Activated naive CD4-positive, alpha-beta T cell treated with anti-CD3 and anti-CD28 coated beads, Interleukin-2, amount 10 ng/mL, durations not matched to agents 7 days and 5 days (primary cell): ENCODE results near the gene CNTFR.

Source experiments
- CTCF ChIA-PET: fragments of 350-600 bp; sonication (Branson Sonifier 250); formaldehyde crosslinking; loops from one replicate; lab custom pipeline; 2021; ENCODE audit warnings: antibody characterized with exemption; lab: Charles Lee
- DNase-seq: peaks from one replicate; pipeline ENCODE4 v3.0.0-alpha.2; 2020
- H3K27ac Mint-ChIP-seq: one replicate; pipeline ENCODE4 v1.8.0; 2021; ENCODE audit warnings: mild to moderate bottlenecking, moderate library complexity, mixed read lengths
- H3K27me3 Mint-ChIP-seq: one replicate; pipeline ENCODE4 v1.8.0; 2021; ENCODE audit warnings: mild to moderate bottlenecking, mixed read lengths
- H3K36me3 Mint-ChIP-seq: one replicate; pipeline ENCODE4 v1.8.0; 2021; ENCODE audit warnings: mixed read lengths
- H3K4me1 Mint-ChIP-seq: one replicate; pipeline ENCODE4 v1.8.0; 2021; ENCODE audit warnings: mixed read lengths
- H3K4me3 Mint-ChIP-seq: one replicate; pipeline ENCODE4 v1.8.0; 2021; ENCODE audit warnings: mild to moderate bottlenecking, moderate library complexity, mixed read lengths
- H3K9me3 Mint-ChIP-seq: one replicate; pipeline ENCODE4 v1.8.0; 2021; ENCODE audit warnings: mixed read lengths

Gene CNTFR

DNA sequence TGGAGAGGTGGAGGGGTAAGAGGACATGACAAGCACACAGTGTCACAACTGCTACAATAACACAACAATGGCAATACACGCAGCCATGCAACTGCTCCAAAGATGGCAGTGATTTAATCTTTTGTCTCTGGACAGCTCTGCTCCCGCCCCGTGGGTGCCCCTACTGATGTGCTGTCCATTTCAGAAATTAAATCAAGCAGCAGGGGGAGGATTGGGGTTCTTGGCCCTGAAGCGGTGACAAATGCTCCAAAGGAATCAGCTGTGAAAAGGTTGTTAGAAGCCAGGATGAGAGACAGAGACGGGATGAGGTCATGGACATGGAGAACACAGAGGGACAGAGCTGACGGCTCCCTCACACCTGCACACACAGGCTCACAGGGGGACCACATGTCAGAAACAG is 22.6 kb downstream of the CNTFR start:
- no peak overlapping the region for H3K27ac Mint-ChIP-seq
- CTCF ChIA-PET = interaction anchor here (0.6 kb wide), 1 partner anchor 714 kb away, joined by 3 read pairs; no protein-coding TSS in a partner anchor

DNA sequence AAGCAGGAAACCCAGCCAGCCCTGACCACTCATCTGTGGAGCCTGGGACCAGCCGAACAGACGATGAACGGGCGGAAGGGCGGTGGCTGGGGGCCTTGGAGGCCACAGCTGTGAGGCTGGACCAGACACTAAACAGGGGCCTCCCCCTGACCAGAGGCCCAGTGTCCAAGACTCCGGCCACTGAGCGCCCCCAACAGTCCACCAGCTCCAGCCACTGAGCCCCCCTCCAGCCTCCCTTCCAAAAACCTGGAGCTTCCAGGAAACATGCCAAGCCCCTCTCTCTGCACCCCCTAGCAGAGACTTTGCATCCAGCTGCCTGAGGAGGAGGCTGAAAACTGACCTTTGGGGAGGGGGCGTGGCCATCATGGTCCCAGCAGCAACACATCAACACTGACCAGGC is 23.2 kb downstream of the CNTFR start:
- H3K4me1 Mint-ChIP-seq = no peaks in the 10 kb centered on the region
- no peak for DNase-seq
- CTCF ChIA-PET = no interaction called here
- no peak overlapping the region for H3K4me3 Mint-ChIP-seq
- H3K9me3 Mint-ChIP-seq = no peaks in the 10 kb centered on the region
- H3K36me3 Mint-ChIP-seq = no peaks in the 10 kb centered on the region
- H3K27ac Mint-ChIP-seq = no peak overlapping the region
- peaks cover 55% of the 10 kb centered on the region for H3K27me3 Mint-ChIP-seq

More for the DNA sequence above, 22.6 kb downstream of the CNTFR start:
- Mint-ChIP-seq H3K9me3 (no peaks in the 10 kb centered on the region), H3K27me3 (peaks cover 53% of the 10 kb centered on the region), H3K4me3 (no peak overlapping the region), H3K36me3 (no peaks in the 10 kb centered on the region), H3K4me1 (no peaks in the 10 kb centered on the region)
- DNase-seq = no peak

DNA sequence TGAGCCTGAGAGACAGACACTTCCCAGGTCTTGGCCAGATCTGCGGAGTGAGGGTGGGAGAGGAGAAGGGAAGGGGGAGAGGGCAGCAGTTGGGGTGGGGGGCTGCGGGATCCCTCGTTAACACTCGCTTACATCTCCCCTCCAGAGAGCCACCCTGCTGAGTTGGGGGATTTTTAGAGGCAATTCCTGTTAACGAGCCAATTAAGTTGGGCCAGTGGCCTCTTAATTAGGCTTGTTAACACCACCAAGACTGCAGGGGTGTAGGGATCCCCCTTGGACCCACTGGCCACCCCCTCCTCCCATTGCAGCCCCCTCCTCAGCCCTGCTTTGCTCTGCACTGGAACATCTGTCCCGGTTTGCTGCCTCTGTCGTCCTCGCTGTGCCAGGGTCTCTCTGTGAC is 23.7 kb downstream of the CNTFR start:
- no peak overlapping the region for H3K27ac Mint-ChIP-seq
- no peaks in the 10 kb centered on the region for H3K4me1 Mint-ChIP-seq
- H3K9me3 Mint-ChIP-seq = no peaks in the 10 kb centered on the region
- H3K36me3 Mint-ChIP-seq = no peaks in the 10 kb centered on the region
- no peak overlapping the region for H3K4me3 Mint-ChIP-seq
- no peak for DNase-seq
- peaks cover 59% of the 10 kb centered on the region for H3K27me3 Mint-ChIP-seq
- CTCF ChIA-PET = no interaction called here

DNA sequence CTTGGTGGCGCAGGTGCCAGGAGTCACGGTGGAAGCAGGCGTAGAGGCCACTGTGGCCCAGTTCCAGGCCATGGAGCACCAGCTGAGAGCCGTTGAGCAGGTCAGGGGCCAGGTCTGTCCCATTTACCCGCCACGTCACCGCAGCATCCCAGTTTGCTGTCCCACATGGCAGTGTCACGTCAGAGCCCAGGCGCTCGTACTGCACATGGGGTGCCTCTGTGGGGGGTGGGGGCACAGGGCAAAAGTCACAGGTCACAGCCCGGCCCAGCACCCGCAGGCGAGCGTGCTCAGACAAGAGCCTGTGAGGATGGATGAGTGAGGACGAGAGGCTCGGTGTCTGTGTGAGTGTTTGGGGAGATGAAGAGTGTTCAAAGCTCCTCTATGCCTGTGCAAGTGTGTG is 24.9 kb downstream of the CNTFR start:
- Mint-ChIP-seq H3K36me3 (no peaks in the 10 kb centered on the region), H3K4me1 (no peaks in the 10 kb centered on the region), H3K27me3 (peaks cover 63% of the 10 kb centered on the region), H3K27ac (no peak overlapping the region), H3K4me3 (no peak overlapping the region), H3K9me3 (no peaks in the 10 kb centered on the region)
- DNase-seq = no peak
- CTCF ChIA-PET = no interaction called here

DNA sequence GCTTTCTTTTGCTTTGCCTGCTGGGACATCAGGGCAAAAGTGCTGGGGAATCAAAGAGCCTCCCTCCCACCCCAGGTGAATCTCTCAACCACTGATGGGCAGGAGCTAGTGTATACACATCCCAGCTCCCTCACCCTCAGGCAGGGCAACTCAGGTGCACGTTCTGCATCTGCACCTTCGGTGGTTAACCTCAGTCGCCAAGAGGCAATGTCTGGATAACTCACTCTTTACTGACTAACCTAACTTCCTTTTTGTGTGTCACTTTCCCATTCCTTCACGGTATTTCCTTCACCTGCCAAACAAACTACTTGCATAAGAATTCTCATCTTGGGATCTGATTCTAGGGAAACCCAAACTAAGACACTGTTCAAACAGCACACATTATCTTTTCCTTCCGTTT is 26.3 kb downstream of the CNTFR start:
- Mint-ChIP-seq H3K4me1 (no peaks in the 10 kb centered on the region), H3K4me3 (no peak overlapping the region), H3K27me3 (peaks cover 67% of the 10 kb centered on the region), H3K36me3 (no peaks in the 10 kb centered on the region), H3K27ac (no peak overlapping the region), H3K9me3 (no peaks in the 10 kb centered on the region)
- CTCF ChIA-PET = interaction anchor here (0.9 to 2.5 kb wide), 5 partner anchors 16 to 53 kb away, joined by 3 to 9 read pairs (median 7); no protein-coding TSS in a partner anchor
- DNase-seq = no peak

DNA sequence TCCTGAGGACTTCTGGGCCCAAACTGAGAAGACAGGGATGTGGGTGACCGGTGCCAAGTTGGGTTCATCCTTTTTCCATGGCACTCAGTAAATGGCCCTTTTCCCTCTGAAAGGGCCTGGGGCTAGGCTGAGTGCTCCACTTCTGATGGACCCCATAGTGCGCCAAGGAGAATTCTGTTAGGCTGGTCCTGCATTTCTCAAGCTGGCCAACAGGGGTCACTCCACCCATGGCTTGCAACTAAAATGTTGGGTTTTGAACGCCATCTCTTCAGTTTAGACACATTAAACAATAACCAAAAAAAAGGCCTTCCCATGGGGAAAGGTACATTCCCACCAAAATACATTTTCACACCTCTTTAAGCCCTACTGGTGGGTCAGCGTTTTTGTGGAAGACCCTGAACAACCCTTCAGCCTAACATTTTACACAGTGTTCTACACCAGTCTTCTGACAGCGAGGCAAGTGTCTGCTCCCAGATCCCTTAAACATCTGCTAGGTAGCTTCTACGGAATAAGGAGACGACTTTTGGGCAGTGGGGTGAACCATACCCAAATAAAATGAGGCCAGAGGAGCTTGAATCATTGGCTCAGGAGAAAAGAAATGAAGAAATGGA is 27.3 kb downstream of the CNTFR start:
- Mint-ChIP-seq H3K4me1 (no peaks in the 10 kb centered on the region), H3K27me3 (peaks cover 73% of the 10 kb centered on the region), H3K4me3 (no peak overlapping the region), H3K9me3 (no peaks in the 10 kb centered on the region), H3K36me3 (no peaks in the 10 kb centered on the region), H3K27ac (no peak overlapping the region)
- CTCF ChIA-PET = interaction anchor here (1.5 to 2.5 kb wide), 5 partner anchors 17 to 41 kb away, joined by 3 to 9 read pairs (median 7); no protein-coding TSS in a partner anchor
- DNase-seq = peak; percentile 44

DNA sequence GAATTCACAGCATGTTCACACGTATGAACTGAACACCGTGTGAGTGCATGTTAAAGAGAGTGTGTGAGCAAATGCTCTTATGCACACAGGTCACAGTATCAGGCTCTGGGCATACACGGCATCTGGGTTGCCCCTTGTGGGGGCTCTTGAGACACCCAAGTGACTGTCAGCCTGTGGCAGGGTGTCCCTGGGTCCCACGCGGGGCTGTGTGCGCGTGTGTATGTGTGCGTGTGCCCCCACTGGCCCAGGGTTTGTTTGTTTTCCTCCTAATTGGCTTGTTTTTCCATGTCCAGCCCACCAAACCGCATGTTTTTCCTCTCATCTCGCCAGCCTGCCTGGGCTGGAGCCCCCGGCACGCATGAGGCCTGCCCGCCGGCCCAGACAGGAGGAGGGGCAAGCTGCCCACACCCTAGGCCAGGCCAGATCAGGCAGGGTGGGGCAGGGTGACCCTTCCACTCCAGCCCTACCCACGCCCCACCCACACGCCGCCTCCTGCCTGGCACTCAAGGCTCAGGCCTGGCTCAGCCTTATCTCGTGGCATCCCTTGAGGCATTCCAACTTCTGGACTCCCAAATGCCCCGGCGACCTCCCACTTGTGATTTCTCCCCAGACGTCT is 28.8 kb downstream of the CNTFR start:
- Mint-ChIP-seq H3K4me1 (no peaks in the 10 kb centered on the region), H3K36me3 (no peaks in the 10 kb centered on the region), H3K27ac (no peak overlapping the region), H3K9me3 (no peaks in the 10 kb centered on the region), H3K4me3 (no peak overlapping the region), H3K27me3 (peaks cover 68% of the 10 kb centered on the region)
- CTCF ChIA-PET = interaction anchor here (1.0 to 2.2 kb wide), 3 partner anchors 13 to 44 kb away, joined by 3 to 7 read pairs (median 3); no protein-coding TSS in a partner anchor
- DNase-seq = no peak

DNA sequence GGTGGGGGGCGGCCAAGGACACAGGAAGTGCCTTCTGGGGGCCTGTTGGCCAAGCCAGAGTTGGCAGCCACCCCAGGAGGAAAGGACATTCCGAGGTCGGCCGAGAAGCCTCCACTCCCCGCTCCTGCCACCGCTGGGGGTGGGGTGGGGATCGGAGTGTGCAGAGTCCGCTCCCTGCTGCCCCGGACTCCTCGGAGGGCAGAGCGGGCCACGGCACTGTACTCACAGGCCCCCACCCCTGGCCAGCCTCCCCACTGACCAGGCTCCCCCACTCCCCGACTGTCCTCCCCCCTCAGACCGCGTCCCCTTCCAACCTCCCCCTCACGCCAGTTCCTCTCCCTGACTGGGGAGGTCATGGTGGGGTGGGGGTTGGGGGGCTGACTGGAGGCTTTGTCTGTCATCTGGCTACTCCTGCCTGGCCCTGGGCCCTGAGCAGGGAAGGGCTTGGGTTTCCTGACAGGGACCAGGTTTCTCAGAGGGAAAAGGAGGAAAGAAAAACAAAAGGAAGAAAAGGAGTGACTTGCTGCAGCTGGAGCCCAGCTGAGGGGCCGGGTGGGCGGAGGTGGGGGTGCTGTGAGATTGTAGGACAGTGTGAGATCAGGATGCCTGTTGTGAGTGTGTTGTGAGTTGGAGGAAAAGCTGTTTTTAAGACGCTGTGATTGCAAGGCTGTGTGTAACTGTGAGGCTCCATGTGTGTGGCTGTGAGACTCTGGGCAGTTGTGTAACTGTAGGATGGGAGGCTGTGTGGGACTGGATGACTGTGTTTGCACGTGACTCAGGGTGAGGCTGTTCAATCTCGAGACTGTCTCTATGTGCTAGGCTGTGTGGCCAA is 29.7 kb downstream of the CNTFR start:
- DNase-seq = no peak
- no peak overlapping the region for H3K27ac Mint-ChIP-seq
- no peak overlapping the region for H3K4me3 Mint-ChIP-seq
- CTCF ChIA-PET = interaction anchor here (1.3 kb wide), 1 partner anchor 45 kb away, joined by 3 read pairs; no protein-coding TSS in a partner anchor
- H3K4me1 Mint-ChIP-seq = no peaks in the 10 kb centered on the region
- H3K27me3 Mint-ChIP-seq = peaks cover 66% of the 10 kb centered on the region
- no peaks in the 10 kb centered on the region for H3K36me3 Mint-ChIP-seq
- H3K9me3 Mint-ChIP-seq = no peaks in the 10 kb centered on the region

DNA sequence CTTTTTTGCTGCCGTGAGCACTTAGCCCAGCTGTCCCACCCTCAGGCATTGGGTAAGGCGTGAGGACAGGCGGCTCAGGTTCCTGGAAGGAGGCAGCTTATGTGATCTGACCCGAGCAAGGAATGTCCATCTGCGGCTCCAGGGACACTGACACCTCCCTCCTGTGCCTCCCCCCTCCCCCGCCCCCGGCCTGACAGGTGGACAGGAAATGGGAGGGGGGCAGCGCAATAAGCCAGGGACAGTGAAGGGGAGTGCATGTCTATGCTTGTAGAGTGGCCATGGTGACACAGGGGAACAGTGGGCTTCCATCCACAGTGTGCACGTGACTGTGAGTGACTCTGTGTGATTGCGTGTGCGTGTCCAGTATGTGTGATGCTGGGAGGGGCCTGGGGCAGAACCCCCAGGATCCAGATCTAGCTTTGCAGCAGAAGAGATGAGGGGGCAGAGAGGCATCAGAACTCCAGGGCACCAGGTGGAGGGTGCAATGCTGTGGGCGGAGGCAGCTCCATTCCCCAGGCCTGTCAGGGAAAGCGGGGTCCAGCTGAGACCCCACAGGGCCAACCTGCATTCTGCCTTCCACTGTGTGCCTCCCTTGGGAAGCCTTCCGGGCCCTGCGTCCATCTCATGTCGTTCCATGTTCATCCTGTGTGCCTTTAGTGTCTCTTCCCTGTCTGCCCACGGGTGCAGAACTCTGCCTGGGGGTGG is 30.5 kb downstream of the CNTFR start:
- CTCF ChIA-PET = interaction anchor here (1.3 kb wide), 1 partner anchor 12 kb away, joined by 3 read pairs; no protein-coding TSS in a partner anchor

DNA sequence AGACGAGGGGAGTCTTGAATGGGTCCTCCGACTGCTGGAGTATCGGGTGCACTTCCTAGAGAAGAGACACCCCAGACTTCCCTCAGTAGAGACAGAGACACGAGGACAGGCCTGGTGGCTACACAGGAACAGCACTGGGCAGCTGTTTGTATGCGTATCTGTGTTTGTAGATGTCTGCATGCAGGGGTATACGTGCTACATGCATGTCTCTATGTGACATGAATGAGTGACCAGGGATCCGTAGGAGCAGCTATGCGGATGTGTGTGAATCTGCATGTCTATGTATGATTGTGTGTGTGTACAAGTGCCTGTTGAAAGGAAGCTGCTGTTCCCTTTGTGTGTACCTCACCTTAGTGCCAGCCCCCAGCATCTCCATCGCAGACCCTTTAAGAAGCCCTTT is 31.2 kb downstream of the CNTFR start:
- H3K27me3 Mint-ChIP-seq = peaks cover 51% of the 10 kb centered on the region
- CTCF ChIA-PET = interaction anchor here (1.3 kb wide), 1 partner anchor 11 kb away, joined by 3 read pairs; no protein-coding TSS in a partner anchor
- H3K9me3 Mint-ChIP-seq = no peaks in the 10 kb centered on the region
- no peak for DNase-seq
- no peak overlapping the region for H3K4me3 Mint-ChIP-seq
- H3K27ac Mint-ChIP-seq = no peak overlapping the region
- H3K4me1 Mint-ChIP-seq = no peaks in the 10 kb centered on the region
- H3K36me3 Mint-ChIP-seq = no peaks in the 10 kb centered on the region

More for the DNA sequence above, 30.5 kb downstream of the CNTFR start:
- Mint-ChIP-seq H3K9me3 (no peaks in the 10 kb centered on the region), H3K4me3 (no peak overlapping the region), H3K36me3 (no peaks in the 10 kb centered on the region), H3K4me1 (no peaks in the 10 kb centered on the region), H3K27ac (no peak overlapping the region), H3K27me3 (peaks cover 58% of the 10 kb centered on the region)
- no peak for DNase-seq

DNA sequence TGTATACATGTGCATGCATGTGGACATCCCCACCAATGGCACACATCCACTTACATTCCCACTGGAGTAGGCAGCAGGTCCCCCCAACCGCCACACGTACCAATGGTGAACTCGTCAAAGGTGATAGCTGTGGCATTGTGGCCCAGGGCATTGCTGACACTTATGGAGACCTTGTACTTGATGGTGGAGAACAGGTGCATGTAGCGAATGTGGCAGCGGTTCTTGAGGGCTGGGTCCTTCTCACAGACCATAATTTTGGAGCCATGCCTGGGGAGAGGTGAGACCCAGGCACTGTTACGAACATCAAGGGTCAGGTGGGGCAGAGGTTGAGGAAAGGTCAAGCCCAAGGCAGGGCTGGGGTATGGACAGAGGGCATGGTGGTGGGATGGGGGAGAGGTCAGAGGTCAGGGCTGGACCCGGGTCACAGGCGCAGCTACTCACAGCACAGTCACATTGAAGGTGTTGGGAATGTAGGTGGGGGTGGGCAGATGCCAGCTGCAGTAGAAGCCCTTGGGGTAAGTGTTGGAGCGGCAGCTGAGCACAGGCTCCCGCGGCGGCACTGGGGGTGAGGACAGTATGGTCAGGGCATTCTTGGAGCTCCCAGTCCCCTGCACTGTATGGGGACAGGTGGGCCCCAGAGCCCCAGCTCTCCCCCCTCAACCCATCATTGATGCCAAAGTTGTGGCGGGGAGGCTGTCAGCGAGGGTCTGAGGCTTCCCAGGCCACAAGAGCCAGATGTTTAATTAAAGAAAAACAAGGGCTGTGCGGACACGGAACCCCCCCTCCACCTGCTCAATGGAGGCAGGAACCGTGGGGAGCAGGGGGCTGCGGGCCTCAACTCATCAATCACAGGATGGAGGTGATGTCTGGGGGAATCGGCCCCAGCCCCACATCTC is 31.9 kb downstream of the CNTFR start:
- no peak overlapping the region for H3K27ac Mint-ChIP-seq
- no peak overlapping the region for H3K4me3 Mint-ChIP-seq
- peaks cover 45% of the 10 kb centered on the region for H3K27me3 Mint-ChIP-seq
- no peaks in the 10 kb centered on the region for H3K36me3 Mint-ChIP-seq
- no peak for DNase-seq
- no peaks in the 10 kb centered on the region for H3K4me1 Mint-ChIP-seq
- no peaks in the 10 kb centered on the region for H3K9me3 Mint-ChIP-seq
- CTCF ChIA-PET = interaction anchor here (1.3 kb wide), 1 partner anchor 10 kb away, joined by 3 read pairs; no protein-coding TSS in a partner anchor

DNA sequence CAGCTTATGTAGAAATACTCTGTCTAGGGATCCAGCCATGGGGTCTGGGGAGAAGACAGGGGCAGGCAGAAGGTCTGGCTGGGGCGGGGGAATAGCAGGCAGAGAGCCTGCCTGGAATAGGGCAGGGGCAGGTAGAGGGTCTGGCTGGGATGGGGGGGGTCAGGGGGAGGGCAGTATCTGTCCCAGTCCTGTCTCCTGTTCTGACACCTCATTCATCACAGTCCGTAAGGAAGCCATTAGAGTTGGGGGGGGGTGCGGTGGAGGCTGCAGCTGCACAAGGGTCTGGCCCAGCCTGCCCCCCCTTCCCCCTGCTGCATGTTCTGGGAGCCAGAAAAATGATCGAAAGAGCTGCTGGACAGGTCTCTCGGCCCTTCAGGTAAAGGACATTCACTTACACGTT is 32.6 kb downstream of the CNTFR start:
- CTCF ChIA-PET = no interaction called here
- Mint-ChIP-seq H3K4me1 (no peaks in the 10 kb centered on the region), H3K27me3 (peaks cover 41% of the 10 kb centered on the region), H3K36me3 (no peaks in the 10 kb centered on the region), H3K4me3 (no peak overlapping the region), H3K9me3 (no peaks in the 10 kb centered on the region), H3K27ac (no peak overlapping the region)
- DNase-seq = no peak

DNA sequence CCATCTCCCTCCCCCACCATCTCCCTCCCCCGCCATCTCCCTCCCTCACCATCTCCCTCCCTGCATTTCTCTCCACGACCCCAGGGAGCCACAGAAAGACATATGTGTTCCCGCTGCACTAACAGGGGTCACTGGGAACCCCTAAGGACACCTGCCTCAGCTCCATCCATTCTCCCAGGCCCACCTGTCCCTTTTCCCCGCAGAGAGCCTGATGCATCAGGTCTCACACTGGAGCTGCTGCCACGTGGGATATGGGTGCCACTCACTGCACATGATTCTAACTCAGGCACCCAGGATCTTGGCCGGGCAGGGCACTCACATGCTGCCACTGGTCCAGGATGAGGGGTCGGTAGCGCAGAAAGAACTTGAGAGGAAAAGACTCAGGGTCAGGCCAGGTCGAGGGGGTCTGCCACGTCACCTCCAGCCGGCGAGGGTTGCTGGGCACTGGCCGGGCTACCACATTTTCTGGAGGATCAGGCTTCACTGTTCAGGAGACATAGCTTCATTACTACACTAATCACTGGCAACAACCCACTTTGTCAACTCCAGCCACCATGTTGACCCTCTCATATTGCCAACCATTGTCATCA is 33.5 kb downstream of the CNTFR start:
- CTCF ChIA-PET = interaction anchor here (0.9 kb wide), 1 partner anchor 35 kb away, joined by 3 read pairs; no protein-coding TSS in a partner anchor
- Mint-ChIP-seq H3K27ac (no peak overlapping the region), H3K4me3 (no peak overlapping the region), H3K36me3 (no peaks in the 10 kb centered on the region), H3K27me3 (peaks cover 36% of the 10 kb centered on the region), H3K4me1 (no peaks in the 10 kb centered on the region), H3K9me3 (no peaks in the 10 kb centered on the region)
- DNase-seq = no peak
